Stromal cell of bone marrow (primary cell): ENCODE data around the gene FCRL4.
"Not testable (repeated sequence)": the region's sequence is repeated elsewhere in the genome, so short reads cannot be mapped to it uniquely, and the experiment has no call there.

Source experiments
- DNase-seq: peaks from one replicate; pipeline ENCODE4 v3.0.0-alpha.2; 2012; ENCODE audit warnings: low read depth

The FCRL4 gene

DNA sequence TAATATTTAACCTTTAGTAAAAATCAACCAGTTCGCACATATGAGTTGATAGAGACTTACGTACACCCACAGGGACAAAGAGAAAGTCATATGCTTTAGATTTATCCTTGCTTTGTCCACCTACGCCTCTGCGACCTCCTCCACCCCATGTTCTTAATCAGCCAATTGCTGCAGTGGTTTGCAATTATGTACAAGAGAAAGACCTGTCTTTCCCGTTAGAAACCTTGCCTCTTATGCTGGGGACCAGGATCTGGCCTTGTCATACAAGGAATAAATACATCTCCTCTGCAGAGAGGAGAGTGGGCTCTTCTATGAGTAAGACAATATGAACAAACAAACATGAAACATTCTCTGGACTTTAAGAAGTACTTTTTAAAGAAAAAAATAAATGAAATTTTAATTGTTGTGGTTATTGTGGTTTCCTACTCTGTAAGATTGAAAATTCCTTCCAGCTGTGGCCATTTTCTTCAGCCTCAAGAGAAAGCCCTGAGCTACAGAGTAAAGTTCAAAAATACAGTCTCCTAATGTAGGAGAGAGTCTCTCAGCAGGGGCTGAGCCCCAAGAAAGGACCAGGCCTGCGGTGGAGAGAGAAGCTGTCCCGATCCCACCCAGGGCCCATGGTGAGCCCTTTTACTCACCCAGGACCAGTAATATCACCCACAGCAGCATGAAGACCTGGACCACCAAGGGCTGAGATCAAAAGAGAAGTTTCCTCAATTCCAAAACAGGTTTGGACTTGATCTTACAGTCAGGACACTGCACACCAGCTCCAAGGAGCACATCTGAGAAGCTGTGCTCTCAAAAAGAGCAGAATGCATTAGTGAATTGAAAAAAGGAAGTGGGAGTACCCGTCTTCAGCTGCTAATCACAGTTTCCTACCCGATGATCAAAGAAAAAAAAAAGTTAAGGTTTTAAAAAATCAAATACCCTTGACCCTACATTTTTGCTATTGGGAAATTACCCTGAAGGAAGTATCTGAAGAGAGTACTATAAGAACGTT is 45.9 kb downstream of the FCRL4 start, which contains the start of gene FCRL5:
Gene FCRL5 (minus strand): TSS at position 822 of the 1,000 bp plus-strand sequence. CDS start 153 bp downstream, at position 669.
- no peak for DNase-seq

DNA sequence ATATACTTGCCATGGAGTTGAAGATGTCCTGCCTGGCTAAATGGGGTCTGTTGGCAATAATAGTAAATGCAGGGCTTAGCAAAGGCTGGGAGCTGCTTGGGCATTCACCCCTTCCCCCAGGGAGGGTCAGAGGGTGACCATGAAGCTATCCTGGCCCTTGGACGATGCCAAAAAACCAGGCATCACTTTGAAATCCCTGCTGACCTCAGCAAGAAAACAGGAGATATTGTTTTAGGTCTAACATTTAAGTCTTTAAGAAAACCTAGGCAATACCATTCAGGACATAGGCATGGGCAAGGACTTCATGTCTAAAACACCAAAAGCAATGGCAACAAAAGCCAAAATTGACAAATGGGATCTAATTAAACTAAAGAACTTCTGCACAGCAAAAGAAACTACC is 49.8 kb downstream of the FCRL4 start:
- not testable (repeated sequence) for DNase-seq

- no peak for DNase-seq
Observed at GRCh38 chr1:157542676-157543075, 55.2 kb downstream of the FCRL4 start.

GRCh38 chr1:157540852-157541251 is 57.0 kb downstream of the FCRL4 start:
- no peak for DNase-seq

GRCh38 chr1:157540160-157540748 is 57.6 kb downstream of the FCRL4 start:
- DNase-seq: no peak

- DNase-seq: no peak
Observed at GRCh38 chr1:157539568-157539967, 58.3 kb downstream of the FCRL4 start.

GRCh38 chr1:157532569-157532968 is 65.3 kb downstream of the FCRL4 start:
- no peak for DNase-seq

- DNase-seq: no peak
Observed at GRCh38 chr1:157523774-157524493, 74.0 kb downstream of the FCRL4 start.
